ENCODE measurements around the gene KCTD7.
A peak's percentile ranks its signal among the peaks of the same experiment; 100 is the strongest.
"Not testable (repeated sequence)": the region's sequence is repeated elsewhere in the genome, so short reads cannot be mapped to it uniquely, and the experiment has no call there.

The KCTD7 gene

DNA sequence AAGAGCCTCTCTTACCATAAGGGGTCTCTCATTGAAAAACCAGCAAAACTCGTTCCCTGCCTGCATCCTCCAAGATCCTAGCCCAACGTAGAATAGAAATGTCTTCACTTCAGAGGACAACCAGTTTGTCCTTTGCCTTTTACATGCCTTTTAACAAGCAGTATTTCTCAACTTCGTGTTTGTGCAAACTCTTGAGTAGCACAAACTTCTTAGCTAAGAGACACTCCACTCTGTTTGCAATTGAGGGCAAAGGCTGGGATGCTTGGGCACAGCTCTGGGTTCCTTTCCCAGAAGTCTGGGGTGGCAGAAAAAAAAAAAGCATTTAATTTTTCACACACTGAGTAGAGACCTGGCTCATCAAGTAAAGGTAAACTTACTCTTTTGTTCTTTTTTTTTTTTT, 19.5 kb upstream of the KCTD7 start:
- DNase-seq, result no peak
- in situ Hi-C loops (cut with HindIII; ENCODE audit: low pct_ligation_motif_present, low pct_unique_long_range_greater_than_20kb, low sequenced_read_pairs), result no loop called here

DNA sequence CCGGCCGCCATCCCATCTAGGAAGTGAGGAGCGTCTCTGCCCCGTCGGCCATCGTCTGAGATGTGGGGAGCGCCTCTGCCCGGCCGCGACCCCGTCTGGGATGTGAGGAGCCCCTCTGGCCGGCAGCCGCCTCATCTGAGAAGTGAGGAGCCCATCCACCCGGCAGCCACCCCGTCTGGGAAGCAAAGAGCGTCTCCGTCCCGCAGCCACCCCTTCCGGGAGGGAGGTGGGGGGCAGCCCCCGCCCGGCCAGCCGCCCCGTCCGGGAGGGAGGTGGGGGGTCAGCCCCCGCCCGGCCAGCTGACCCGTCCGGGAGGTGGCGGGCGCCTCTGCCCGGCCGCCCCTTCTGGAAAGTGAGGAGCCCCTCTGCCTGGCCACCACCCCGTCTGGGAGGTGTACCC, 14.1 kb upstream of the KCTD7 start:
- in situ Hi-C loops (cut with HindIII; ENCODE audit: low pct_ligation_motif_present, low pct_unique_long_range_greater_than_20kb, low sequenced_read_pairs); DNase-seq: not testable (repeated sequence)

DNA sequence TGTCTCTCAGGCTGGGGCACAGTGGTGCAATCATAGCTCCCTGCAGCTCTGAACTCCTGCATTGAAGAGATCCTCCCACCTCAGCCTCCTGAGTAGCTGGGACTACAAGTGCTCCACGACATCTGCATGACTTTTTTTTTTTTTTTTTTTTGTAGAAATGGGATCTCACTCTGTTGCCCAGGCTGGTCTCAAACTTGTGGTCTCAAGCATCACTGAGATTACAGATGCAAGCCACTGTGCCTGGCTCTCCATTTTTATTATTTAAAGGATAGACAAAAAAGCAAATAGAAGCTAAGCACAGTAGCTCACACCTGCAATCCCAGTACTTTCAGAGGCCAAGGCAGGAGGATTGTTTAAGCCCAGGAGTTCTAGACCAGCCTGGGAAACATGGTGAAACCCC, 13.0 kb upstream of the KCTD7 start:
- in situ Hi-C loops (cut with HindIII; ENCODE audit: low pct_ligation_motif_present, low pct_unique_long_range_greater_than_20kb, low sequenced_read_pairs), result no loop called here

DNA sequence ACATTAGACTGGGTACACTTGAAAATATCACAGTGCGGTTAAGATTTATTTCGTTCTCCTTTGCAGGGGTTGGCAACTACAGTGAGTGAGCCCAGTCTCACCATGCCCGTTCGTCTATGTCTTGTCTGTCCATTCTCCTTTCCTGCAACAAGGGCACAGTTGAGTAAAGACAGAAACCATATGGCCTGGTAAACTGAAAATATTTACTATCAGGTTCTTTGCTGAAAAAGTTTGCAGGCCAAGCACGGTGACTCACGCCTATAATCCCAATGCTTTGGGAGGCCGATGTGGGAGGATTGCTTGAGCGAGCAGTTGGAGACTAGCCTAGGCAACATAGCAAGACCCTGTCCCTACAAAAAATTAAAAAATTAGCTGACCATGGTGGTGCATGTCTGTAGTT, 11.4 kb upstream of the KCTD7 start:
- in situ Hi-C loops (cut with HindIII; ENCODE audit: low pct_ligation_motif_present, low pct_unique_long_range_greater_than_20kb, low sequenced_read_pairs), result no loop called here

More for the DNA sequence above, 13.0 kb upstream of the KCTD7 start:
- DNase-seq, result no peak

DNA sequence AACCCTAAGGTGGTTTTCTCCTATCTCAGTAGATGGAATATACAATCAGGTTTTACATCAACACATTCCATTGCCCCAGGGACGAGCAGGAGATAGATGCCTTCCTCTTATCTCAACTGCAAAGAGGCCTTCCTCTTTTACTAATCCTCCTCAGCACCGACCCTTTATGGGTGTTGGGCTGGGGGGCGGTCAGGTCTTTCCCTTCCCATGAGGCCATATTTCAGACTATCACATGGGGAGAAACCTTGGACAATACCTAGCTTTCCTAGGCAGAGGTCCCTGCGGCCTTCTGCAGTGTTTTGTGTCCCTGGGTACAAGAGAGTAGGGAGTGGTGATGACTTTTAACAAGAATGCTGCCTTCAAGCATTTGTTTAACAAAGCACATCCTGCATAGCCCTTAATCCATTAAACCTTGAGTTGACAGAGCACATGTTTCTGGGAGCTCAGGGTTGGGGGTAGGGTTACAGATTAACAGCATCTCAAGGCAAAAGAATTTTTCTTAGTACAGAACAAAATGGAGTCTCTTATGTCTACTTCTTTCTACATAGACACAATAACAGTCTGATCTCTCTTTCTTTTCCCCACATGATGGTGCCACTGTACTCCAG, 9.2 kb upstream of the KCTD7 start:
- in situ Hi-C loops (cut with HindIII; ENCODE audit: low pct_ligation_motif_present, low pct_unique_long_range_greater_than_20kb, low sequenced_read_pairs), result not testable (repeated sequence)
- peak; percentile 29 for DNase-seq

More for the DNA sequence above, 11.4 kb upstream of the KCTD7 start:
- DNase-seq, result no peak

DNA sequence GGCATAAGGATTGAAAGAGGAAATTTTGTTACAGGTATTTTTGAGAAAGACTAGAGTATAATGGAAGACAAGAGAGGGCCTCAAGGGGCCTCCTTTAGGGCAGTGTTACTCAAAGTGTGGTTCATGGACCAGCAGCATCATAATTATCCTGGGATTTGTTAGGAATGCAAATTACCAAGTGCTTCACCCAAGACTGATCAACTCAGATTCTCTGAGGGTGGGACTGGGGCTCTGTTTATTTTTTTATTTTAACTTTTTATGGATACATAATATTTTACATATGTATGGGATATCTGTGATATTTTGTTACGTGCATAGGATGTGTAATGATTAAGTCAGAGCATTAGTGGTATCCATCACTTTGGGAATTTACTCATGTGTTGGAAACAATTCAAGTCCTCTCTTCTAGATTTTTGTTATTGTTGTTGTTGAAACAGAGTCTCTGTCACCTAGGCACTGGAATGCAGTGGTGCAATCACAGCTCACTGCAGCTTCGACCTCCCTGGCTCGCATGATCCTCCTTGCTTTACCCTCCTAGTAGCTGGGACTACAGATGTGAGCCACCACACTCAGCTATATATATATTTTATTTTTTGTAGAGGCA, 2.2 kb upstream of the KCTD7 start:
- no peak for DNase-seq
- in situ Hi-C loops (cut with HindIII; ENCODE audit: low pct_ligation_motif_present, low pct_unique_long_range_greater_than_20kb, low sequenced_read_pairs), result no loop called here

DNA sequence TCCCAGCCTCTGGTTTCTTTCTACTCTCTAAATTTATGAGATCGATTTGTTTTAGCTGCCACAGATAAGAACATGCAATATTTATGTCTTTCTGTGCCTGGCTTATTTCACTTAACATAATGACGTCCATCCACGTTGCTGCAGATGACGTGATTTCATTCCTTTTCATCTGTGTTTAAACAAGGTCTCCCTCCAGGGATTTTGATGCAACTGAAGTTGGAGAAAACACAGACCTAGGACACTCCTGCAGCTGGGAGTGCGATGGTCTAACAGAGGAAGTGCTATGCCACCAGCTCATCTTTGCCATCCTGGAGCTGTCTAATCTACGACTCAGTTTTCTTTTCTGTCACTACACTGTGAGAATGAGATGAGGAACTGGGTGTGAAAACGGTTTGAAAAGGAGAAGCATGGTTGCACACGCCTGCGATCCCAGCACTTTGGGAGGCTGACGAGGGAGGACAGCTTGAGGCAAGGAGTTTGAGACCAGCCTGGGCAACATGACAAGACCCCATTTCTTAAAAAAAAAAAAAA, 1.5 kb upstream of the KCTD7 start:
- no peak for DNase-seq
- in situ Hi-C loops (cut with HindIII; ENCODE audit: low pct_ligation_motif_present, low pct_unique_long_range_greater_than_20kb, low sequenced_read_pairs), result no loop called here

DNA sequence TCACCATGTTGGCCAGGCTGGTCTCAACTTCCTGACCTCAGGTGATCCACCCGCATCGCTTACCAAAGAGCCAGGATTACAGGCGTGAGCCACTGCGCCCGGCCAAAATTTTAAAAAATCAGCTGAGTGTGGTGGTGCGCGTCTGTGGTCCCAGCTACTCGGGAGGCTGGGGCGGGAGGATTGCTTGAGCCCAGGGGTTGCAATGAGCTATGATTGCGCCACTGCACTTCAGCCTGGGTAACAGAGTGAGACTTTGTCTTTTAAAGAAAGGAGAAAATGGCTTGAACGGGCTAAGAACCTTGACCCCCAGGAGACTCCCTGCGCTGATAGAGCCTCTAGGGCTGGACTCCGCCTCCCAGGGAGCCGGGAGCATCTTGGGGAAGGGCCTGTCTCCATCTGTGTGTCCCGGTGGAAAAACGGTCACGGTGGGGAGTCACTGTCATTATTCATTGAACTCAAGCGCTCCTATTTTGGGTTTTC, 760 bp upstream of the KCTD7 start:
- DNase-seq, result no peak
- in situ Hi-C loops (cut with HindIII; ENCODE audit: low pct_ligation_motif_present, low pct_unique_long_range_greater_than_20kb, low sequenced_read_pairs), result no loop called here

DNA sequence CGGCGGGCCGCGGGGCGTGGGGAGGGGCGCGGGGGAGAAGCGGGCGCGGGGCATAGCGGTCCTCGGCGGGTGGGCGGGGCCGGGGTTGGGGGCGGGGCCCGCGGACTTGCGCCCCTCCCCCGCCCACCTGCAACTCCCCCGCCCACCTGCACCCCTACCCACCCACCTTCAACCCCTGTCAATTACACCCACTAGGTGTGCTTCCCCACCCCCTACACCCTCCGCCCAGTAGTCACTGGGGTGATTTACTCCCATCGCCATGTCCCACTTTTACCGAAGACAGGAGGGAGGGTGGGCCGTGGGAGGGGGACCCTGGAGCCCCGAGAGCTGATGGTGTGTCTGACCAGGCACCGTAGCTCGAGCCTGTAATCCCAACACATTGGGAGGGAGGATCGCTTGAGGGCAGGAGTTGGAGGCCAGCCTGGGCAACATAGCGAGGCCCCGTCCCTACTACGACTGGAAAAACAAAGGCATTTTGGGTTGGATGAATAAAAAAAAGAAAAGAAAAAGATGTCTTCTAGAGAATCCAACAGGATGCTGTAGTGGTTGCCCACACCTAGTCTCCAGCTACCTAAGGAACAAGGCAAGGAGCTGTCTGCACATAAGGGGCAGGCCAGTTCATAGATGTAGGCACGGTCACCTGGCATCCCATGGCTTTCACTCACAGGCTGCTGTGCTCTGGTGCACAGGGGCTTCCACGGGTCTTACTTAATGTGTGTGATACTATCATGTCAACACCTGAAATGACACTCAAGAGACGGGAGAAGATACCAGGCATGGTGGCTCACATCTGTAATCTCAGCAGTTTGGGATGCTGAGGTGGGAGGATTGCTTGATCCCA, 761 bp downstream of the KCTD7 start:
- in situ Hi-C loops (cut with HindIII; ENCODE audit: low pct_ligation_motif_present, low pct_unique_long_range_greater_than_20kb, low sequenced_read_pairs), result no loop called here
- no peak for DNase-seq

DNA sequence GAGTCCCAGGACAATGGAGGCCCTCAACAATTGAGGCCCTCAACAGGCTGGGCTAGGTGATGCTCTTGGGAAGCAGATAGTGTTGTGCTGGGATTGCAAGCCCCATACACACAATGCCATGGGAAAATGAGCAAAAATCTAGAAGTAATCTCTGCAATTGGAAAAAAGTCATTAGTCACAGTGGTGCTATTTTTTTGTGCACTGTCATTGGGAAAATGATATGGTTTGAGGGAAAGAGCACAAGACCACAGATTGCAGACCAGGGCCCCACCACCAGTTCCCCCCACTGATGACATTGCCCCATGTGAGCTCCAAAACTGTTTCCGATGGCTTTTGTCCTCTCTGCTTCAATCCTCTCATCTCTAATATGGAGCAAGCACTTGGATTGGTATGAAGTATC, 1.9 kb downstream of the KCTD7 start:
- in situ Hi-C loops (cut with HindIII; ENCODE audit: low pct_ligation_motif_present, low pct_unique_long_range_greater_than_20kb, low sequenced_read_pairs), result no loop called here
- DNase-seq, result no peak

DNA sequence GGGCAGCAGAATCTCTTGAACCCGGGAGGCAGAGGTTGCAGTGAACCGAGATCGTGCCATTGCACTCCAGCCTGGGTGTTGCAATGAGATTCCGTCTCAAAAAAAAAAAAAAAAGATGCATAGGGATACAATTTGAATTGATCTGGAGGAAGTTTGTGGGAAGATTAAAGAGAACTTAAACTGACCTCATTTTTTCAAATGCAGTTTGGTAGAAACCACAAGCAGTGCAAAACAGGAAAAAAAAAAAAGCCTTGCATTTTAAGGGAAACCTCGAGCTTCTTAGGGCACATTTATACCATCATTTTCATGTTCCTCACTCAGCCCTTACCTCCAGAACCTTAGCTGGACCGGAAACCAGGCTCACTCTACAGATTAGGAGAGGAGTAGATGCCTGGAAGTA, 2.8 kb downstream of the KCTD7 start:
- in situ Hi-C loops (cut with HindIII; ENCODE audit: low pct_ligation_motif_present, low pct_unique_long_range_greater_than_20kb, low sequenced_read_pairs), result no loop called here
- DNase-seq, result no peak

DNA sequence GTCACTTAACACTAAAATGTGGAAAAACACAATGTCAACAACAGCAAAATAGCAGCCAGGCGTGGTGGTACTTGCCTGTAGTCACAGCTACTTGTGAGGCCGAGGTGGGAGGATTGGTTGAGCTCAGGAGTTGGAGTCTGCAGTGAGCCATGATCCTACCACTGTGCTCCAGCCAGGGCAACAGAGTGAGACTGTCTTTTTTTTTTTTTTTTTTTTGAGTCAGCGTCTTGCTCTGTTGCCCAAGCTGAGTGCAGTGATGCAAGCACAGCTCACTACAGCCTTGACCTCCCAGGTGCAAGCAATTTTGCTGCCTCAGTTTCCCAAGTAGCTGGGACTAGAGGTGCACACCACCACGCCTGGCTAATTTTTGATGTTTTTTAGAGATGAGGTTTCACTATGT, 6.1 kb downstream of the KCTD7 start:
- in situ Hi-C loops (cut with HindIII; ENCODE audit: low pct_ligation_motif_present, low pct_unique_long_range_greater_than_20kb, low sequenced_read_pairs), result no loop called here
- peak; percentile 56 for DNase-seq

DNA sequence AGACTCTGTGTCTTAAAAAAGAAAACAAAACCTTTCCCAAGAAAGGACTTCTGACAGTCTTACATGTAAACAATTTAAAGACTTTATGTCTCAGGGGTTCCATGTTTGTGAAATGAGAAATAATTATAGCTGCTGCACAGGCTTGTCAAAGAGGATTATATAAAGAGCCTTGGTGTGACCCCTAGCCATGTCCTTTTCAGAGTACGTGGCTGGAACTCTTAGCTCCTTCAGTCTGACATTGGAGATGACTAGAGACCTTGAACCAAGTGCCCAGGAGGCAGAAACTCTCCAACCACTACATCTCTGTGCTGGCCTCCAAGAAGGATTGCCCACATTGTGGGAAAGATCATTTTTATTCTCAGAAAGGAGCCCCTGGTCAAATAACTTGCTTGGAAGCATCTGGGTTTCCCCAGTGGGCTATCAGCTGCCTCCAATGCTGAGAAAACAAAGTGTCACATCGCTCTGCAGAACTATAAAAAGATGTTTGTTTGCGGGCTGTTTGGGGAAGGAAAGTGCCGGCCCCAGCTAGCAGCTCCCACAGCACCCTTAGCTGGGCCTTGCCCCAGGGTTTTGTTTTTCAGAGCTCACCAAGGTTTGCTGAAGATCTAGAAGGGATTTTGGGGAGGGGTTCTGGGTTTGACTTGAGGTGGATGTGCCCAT, 6.8 kb downstream of the KCTD7 start:
- DNase-seq; in situ Hi-C loops (cut with HindIII; ENCODE audit: low pct_ligation_motif_present, low pct_unique_long_range_greater_than_20kb, low sequenced_read_pairs): not testable (repeated sequence)

DNA sequence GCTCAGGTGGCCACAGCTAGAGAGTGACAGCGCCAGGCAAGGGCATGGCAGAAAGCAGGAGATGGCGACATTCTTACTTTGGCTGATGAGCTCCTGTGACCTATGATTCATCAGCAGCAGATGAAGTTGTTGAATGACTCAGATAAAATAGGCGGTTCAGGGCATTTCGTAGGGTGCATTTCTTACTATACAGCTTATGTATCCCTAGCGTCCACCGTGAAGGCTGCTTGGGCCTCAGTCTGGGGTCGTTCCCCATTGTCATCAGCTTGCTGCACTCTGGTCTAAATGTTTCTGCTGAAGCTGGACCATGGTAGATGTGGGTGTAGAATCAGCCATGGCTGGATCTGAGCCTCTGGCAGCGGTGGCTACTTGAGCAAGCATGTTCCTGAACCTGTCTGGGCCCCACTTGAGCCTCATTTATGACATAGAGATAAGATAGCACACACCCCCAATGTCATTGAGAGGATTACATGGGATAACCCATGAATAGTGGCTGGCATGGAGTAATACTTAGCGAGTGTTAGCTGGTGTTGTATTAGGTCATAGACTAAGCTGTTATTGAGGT, 7.4 kb downstream of the KCTD7 start:
- in situ Hi-C loops (cut with HindIII; ENCODE audit: low pct_ligation_motif_present, low pct_unique_long_range_greater_than_20kb, low sequenced_read_pairs), result not testable (repeated sequence)
- peak; percentile 88 for DNase-seq

DNA sequence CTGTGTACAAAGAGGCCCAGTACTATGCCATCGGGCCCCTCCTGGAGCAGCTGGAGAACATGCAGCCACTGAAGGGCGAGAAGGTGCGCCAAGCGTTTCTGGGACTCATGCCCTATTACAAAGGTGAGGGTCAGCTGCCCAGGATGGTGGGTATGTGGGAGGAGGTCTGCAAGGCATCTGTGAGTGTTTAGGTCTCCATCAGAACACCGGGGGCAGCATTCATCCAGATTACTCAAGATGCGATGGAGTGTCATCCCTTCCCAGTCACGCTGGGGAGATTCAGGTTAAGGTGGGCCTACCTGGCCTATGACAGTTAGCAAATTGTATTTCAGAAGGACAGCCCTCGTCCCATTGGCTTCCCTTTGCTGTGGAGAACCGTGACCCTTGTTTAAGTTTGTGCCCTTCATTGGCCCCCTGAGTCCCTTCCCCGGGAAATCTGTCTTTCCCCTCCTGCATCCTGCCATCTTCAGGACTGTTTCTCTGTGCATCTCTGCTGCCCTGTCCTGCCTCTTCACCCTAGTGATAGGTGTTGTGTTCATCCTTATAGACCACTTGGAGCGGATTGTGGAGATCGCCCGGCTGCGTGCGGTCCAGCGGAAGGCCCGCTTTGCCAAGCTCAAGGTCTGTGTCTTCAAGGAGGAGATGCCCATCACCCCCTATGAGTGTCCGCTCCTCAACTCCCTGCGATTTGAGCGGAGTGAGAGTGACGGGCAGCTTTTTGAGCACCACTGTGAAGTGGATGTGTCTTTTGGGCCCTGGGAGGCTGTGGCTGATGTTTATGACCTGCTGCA, 9.8 kb downstream of the KCTD7 start:
- in situ Hi-C loops (cut with HindIII; ENCODE audit: low pct_ligation_motif_present, low pct_unique_long_range_greater_than_20kb, low sequenced_read_pairs), result no loop called here
- DNase-seq, result no peak

DNA sequence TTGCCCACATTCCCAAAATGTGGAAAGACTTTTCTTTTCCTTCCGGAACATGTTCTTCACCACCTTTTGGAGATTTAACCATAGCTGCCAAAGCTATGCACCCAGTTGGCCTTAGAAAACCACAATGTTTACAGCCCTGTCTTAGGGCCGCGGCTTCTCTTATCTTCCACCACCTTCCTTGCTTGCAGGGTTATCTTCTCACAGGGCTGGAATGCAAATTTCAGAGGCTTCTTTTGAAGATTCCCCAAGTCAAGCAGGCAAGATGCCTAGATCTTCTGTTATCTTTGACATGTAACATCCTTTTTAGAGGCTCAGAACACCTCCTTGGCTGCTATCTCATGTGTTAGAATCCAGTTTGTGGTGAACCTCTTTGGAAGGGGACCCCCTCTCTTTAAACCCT, 11.1 kb downstream of the KCTD7 start:
- in situ Hi-C loops (cut with HindIII; ENCODE audit: low pct_ligation_motif_present, low pct_unique_long_range_greater_than_20kb, low sequenced_read_pairs), result no loop called here
- DNase-seq, result no peak

DNA sequence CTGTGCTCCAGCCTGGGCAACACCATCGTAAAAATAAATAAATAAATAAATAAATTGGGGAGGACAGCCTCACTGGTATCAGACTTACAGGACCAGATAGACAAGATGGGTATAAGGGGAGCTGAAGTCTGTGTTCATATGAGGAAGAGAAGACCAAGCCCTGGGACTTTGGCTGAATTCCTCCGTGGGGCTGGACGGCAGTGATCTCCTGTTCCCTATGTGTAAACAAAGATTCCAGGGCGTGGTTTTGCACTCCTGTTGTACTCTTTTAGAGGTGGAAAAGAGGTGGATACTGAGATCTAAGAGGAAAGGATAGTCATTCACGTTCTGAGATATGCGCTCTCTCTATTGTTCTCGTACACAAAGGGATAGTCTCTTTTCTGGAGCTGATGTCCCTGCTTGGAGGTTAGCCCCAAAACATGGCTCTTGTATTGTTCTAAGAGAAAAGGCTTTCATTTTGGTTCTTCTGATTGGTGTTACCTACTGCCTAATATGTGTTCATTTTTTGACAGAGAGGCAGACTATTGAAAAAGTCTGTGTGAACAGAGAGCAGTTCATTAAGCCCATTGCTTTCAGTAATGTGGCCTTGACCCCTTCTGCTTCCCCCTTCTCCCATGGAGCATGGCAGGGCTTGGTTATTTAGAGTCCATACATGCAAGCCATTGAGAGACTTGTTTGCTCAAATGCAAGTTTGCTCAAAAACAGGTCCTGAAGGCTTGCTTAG, 12.3 kb downstream of the KCTD7 start:
- DNase-seq, result no peak
- in situ Hi-C loops (cut with HindIII; ENCODE audit: low pct_ligation_motif_present, low pct_unique_long_range_greater_than_20kb, low sequenced_read_pairs), result no loop called here
